Type B pancreatic cell (in vitro differentiated cells): ENCODE measurements around the gene ARNT2. TPM values are rescaled to one million over a fixed set of nuclear protein-coding genes. Genes with fewer than 3 reads are reported as not detected.

Source experiments
- DNase-seq: peaks from one replicate; pipeline ENCODE4 v3.0.0; 2021; ENCODE audit warnings: mixed read lengths; ENCODE audit not compliant: unreplicated experiment; ENCODE audit errors: extremely low spot score
- H3K27ac Mint-ChIP-seq: 2 replicates; pipeline ENCODE4 v1.8.0; 2021; ENCODE audit warnings: mild to moderate bottlenecking, mixed read lengths
- H3K27me3 Mint-ChIP-seq: 2 replicates; pipeline ENCODE4 v1.8.0; 2021; ENCODE audit warnings: mixed read lengths
- H3K36me3 Mint-ChIP-seq: 2 replicates; pipeline ENCODE4 v1.8.0; 2021; ENCODE audit warnings: mixed read lengths
- H3K4me1 Mint-ChIP-seq: one replicate; pipeline ENCODE4 v1.8.0; 2021; ENCODE audit warnings: mixed read lengths; ENCODE audit not compliant: unreplicated experiment
- H3K4me3 Mint-ChIP-seq: 2 replicates; pipeline ENCODE4 v1.8.0; 2021; ENCODE audit warnings: mild to moderate bottlenecking, mixed read lengths
- H3K9me3 Mint-ChIP-seq: 2 replicates; pipeline ENCODE4 v1.8.0; 2021; ENCODE audit warnings: mixed read lengths
- CTCF ChIP-seq: fragments of 200-600 bp; sonication (generic); conservative IDR thresholded peaks from 2 replicates; pipeline ENCODE4 v1.5.0; 2021; ENCODE audit warnings: antibody characterized with exemption, mild to moderate bottlenecking
- total RNA-seq: library from RNA; stranded (reverse); gene quantifications from 2 replicates; pipeline ENCODE4 v1.2.1, GENCODE V29; 2021; ENCODE audit warnings: low replicate concordance

The ARNT2 gene
- total RNA-seq, 1 donor from 2014 or later = 22.4 TPM

DNA sequence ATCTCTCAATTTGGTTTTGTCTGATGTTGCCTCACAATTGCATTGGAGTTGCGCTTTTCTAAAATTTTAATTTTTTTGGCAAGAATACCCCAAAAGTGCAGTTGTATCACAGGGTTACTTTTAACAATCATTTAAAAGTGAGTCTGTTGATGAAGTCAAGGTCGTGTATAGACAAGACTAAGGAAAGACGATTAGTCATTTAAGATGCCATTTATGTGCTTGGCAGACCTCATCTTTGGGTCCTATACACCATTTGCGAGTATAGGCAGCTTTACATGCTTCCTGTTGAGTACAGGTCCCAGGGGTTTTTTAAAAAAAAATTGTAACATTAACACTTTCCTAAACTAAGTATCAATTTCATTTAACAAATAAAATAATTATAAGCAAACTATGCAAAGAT, 12.5 kb downstream of the ARNT2 start:
- Mint-ChIP-seq H3K4me3 (no peak overlapping the region), H3K27ac (no peak overlapping the region), H3K9me3 (no peaks in the 10 kb centered on the region), H3K27me3 (no peaks in the 10 kb centered on the region), H3K4me1 (peaks cover 18% of the 10 kb centered on the region), H3K36me3 (no peaks in the 10 kb centered on the region)
- no peak for DNase-seq
- no peak for TF ChIP-seq CTCF

- H3K36me3 Mint-ChIP-seq = no peaks in the 10 kb centered on the region
- H3K27ac Mint-ChIP-seq = no peak overlapping the region
- peaks cover 18% of the 10 kb centered on the region for H3K4me1 Mint-ChIP-seq
- DNase-seq = no peak
- peak; percentile 75 for TF ChIP-seq CTCF
- no peaks in the 10 kb centered on the region for H3K27me3 Mint-ChIP-seq
- no peaks in the 10 kb centered on the region for H3K9me3 Mint-ChIP-seq
- H3K4me3 Mint-ChIP-seq = no peak overlapping the region
These were observed 14.8 kb downstream of the ARNT2 start for GRCh38 chr15:80418892-80419537.

GRCh38 chr15:80419546-80419945, 15.4 kb downstream of the ARNT2 start:
- H3K27me3 Mint-ChIP-seq = no peaks in the 10 kb centered on the region
- peaks cover 18% of the 10 kb centered on the region for H3K4me1 Mint-ChIP-seq
- H3K9me3 Mint-ChIP-seq = no peaks in the 10 kb centered on the region
- DNase-seq = no peak
- TF ChIP-seq CTCF = no peak
- no peak overlapping the region for H3K27ac Mint-ChIP-seq
- H3K4me3 Mint-ChIP-seq = no peak overlapping the region
- no peaks in the 10 kb centered on the region for H3K36me3 Mint-ChIP-seq

GRCh38 chr15:80420658-80421057, 16.5 kb downstream of the ARNT2 start:
- no peaks in the 10 kb centered on the region for H3K9me3 Mint-ChIP-seq
- no peak overlapping the region for H3K27ac Mint-ChIP-seq
- peaks cover 7% of the 10 kb centered on the region for H3K4me1 Mint-ChIP-seq
- no peaks in the 10 kb centered on the region for H3K36me3 Mint-ChIP-seq
- TF ChIP-seq CTCF = no peak
- no peaks in the 10 kb centered on the region for H3K27me3 Mint-ChIP-seq
- no peak overlapping the region for H3K4me3 Mint-ChIP-seq
- DNase-seq = no peak

DNA sequence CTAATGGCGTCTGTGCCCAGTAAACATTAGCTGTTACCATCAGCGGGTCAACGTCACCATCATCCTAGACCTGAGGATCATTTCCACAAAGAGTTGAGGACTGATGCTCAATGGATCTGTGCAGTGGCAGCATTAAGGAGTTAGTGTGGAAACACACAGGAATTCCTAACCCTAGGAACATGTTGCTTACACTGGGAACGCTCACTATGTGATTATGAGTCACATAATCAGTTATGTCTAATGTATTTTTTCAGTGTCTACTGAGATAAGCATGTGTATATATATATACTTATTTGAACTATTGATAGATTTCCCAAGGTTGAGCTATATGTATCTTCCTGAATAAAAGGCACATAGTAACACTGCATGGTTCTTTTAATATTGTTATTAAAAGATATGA, 19.0 kb downstream of the ARNT2 start:
- no peaks in the 10 kb centered on the region for H3K4me1 Mint-ChIP-seq
- H3K36me3 Mint-ChIP-seq = no peaks in the 10 kb centered on the region
- no peak overlapping the region for H3K27ac Mint-ChIP-seq
- DNase-seq = no peak
- H3K4me3 Mint-ChIP-seq = no peak overlapping the region
- no peaks in the 10 kb centered on the region for H3K27me3 Mint-ChIP-seq
- H3K9me3 Mint-ChIP-seq = no peaks in the 10 kb centered on the region
- no peak for TF ChIP-seq CTCF

GRCh38 chr15:80424381-80424780, 20.2 kb downstream of the ARNT2 start:
- Mint-ChIP-seq H3K4me1 (no peaks in the 10 kb centered on the region), H3K4me3 (no peak overlapping the region), H3K9me3 (no peaks in the 10 kb centered on the region), H3K27ac (no peak overlapping the region), H3K27me3 (no peaks in the 10 kb centered on the region), H3K36me3 (no peaks in the 10 kb centered on the region)
- DNase-seq = no peak
- no peak for TF ChIP-seq CTCF
